ENCODE measurements around the gene RPS6KB1.
A peak's percentile ranks its signal among the peaks of the same experiment; 100 is the strongest.
"Not testable (repeated sequence)": the region's sequence is repeated elsewhere in the genome, so short reads cannot be mapped to it uniquely, and the experiment has no call there.

The RPS6KB1 gene

DNA sequence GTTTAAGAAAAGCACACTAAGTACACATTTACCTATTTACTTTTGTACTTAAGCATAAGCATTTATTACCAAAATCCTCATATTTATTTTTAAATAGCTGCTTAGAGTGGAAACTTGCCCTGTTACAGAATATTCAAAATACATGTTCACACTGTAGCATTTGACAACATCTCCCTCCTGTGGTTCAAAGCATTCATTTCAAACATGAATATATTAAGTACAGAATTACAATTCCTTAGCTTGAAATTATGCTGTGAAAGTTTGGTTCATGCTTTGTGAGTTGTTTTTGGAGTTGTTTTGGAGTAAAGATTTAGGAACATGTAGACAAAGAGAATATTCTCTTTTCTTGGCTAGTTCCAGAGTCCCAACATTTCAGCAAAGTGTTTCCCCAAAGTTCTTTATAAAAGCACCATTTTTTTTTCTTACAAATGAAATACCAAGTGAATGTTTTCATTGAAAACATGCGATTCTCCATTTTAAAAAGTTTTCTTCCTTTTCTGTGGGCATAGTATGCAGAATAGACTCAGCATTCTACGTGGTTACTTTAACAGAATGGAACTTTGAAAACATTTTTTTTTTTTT is 33.4 kb upstream of the RPS6KB1 start:
- TF ChIP-seq, protein P1, sequence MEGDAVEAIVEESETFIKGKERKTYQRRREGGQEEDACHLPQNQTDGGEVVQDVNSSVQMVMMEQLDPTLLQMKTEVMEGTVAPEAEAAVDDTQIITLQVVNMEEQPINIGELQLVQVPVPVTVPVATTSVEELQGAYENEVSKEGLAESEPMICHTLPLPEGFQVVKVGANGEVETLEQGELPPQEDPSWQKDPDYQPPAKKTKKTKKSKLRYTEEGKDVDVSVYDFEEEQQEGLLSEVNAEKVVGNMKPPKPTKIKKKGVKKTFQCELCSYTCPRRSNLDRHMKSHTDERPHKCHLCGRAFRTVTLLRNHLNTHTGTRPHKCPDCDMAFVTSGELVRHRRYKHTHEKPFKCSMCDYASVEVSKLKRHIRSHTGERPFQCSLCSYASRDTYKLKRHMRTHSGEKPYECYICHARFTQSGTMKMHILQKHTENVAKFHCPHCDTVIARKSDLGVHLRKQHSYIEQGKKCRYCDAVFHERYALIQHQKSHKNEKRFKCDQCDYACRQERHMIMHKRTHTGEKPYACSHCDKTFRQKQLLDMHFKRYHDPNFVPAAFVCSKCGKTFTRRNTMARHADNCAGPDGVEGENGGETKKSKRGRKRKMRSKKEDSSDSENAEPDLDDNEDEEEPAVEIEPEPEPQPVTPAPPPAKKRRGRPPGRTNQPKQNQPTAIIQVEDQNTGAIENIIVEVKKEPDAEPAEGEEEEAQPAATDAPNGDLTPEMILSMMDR (conservative IDR thresholded peaks at IDR 0.05; ENCODE audit: low read length), result peak; percentile 76
- no peak overlapping the region for H3K4me3 ChIP-seq (ENCODE audit: low read length)
- DNase-seq (ENCODE audit: low read depth), result peak; percentile 73

DNA sequence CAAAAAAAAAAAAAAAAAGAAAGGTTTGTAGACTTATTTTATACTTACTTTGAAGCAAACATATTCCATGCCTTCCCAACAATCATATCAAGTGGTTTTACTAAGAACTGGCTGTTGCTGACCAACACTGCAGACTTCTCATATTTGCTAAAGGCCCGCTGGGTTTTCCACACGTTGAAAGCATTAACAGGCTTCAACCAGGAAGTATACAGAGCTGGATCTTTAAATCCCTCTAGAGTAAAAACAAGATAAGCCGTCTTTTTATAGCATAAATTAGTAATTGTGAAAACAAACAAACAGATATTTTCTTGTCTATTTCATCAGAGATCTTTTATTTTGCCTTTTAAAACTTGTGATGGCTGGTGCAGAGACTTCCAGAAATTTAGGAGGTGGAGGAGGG is 29.3 kb upstream of the RPS6KB1 start:
- DNase-seq (ENCODE audit: low read depth), result no peak
- TF ChIP-seq, protein P1 (conservative IDR thresholded peaks at IDR 0.05; ENCODE audit: low read length), result no peak
- H3K4me3 ChIP-seq (ENCODE audit: low read length), result no peak overlapping the region

DNA sequence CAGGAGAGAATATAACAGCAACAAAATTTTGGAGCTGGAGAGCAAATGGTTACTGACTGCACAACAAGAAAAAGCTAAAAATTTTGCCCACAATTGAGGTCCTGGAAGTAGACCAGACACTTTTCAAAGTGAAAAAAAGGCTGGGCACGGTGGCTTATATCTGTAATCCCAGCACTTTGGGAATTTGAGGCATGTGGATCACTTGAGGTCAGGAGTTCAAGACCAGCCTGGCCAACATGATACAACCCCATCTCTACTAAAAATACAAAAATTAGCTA is 23.0 kb upstream of the RPS6KB1 start:
- TF ChIP-seq, protein P1 (conservative IDR thresholded peaks at IDR 0.05; ENCODE audit: low read length), result no peak
- DNase-seq (ENCODE audit: low read depth), result no peak
- no peak overlapping the region for H3K4me3 ChIP-seq (ENCODE audit: low read length)

- no peak overlapping the region for H3K4me3 ChIP-seq (ENCODE audit: low read length)
- TF ChIP-seq, protein P1 (conservative IDR thresholded peaks at IDR 0.05; ENCODE audit: low read length), result no peak
- DNase-seq (ENCODE audit: low read depth), result no peak
Observed at GRCh38 chr17:59870482-59870881, 22.4 kb upstream of the RPS6KB1 start.

DNA sequence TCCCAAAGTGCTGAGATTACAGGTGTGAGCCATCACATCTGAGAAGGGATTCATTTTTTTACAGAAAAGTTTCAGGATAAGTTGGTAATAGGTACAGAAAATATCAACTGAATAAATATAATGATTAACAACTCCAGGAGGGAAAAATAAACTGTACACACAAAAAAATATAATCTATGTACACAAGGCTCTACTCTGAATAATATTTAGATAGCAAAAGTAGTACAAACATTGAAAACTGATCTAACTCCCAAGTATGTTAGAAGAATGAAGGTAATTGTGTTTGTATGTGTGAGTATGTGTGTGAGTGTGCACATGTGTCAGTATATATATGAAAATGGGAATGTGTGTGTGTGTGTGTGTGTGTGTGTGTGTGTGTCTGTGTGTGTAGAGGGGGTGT is 20.6 kb upstream of the RPS6KB1 start:
- no peak for DNase-seq (ENCODE audit: low read depth)
- H3K4me3 ChIP-seq (ENCODE audit: low read length), result no peak overlapping the region
- TF ChIP-seq, protein P1 (conservative IDR thresholded peaks at IDR 0.05; ENCODE audit: low read length), result no peak

DNA sequence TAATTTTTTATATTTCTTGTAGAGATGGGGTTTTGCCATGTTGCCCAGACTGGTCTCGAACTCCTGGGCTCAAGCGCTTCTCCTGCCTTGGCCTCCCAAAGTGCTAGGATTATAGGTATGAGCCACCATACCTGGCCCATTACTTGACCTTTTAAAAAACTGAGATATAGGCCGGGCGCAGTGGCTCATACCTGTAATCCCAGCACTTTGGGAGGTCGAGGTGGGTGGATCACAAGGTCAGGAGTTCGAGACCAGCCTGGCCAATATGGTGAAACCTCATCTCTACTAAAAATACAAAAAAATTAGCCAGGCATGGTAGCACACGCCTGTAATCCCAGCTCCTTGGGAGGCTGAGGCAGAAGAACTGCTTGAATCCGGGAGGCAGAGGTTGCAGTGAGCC is 19.5 kb upstream of the RPS6KB1 start:
- DNase-seq (ENCODE audit: low read depth); H3K4me3 ChIP-seq (ENCODE audit: low read length): not testable (repeated sequence)

DNA sequence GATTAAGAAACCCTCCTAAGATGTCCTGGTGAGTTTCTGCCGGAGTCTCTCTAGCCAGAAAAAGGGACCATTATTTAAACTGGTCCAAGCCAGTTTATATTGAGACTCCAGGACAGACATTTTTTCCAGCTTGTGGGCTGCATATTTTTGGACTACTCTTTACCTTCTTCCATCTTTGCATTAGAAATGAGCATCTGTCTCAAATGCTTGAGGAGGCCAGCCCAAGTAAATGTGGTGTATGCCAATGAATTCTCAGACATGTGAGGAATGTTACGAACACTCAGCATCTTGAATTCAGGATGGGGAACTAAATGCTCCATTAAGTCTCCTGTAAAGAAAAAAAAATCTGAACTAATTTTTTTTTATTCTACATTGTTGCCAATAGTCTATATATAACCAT is 18.5 kb upstream of the RPS6KB1 start:
- no peak overlapping the region for H3K4me3 ChIP-seq (ENCODE audit: low read length)
- TF ChIP-seq, protein P1 (conservative IDR thresholded peaks at IDR 0.05; ENCODE audit: low read length), result no peak
- no peak for DNase-seq (ENCODE audit: low read depth)

- H3K4me3 ChIP-seq (ENCODE audit: low read length), result no peak overlapping the region
- TF ChIP-seq, protein P1 (conservative IDR thresholded peaks at IDR 0.05; ENCODE audit: low read length), result no peak
- peak; percentile 44 for DNase-seq (ENCODE audit: low read depth)
Observed at GRCh38 chr17:59876107-59876506, 16.8 kb upstream of the RPS6KB1 start.

Data from AG10803 (cell line).